ENCODE data around the gene CHN2. TPM values are rescaled to one million over a fixed set of nuclear protein-coding genes. Genes with fewer than 3 reads are reported as not detected.
A peak's percentile ranks its signal among the peaks of the same experiment; 100 is the strongest.
"Not testable (repeated sequence)": the region's sequence is repeated elsewhere in the genome, so short reads cannot be mapped to it uniquely, and the experiment has no call there.

CHN2 gene
- total RNA-seq, 2 donors from 2014 or later = 0.59 TPM; not detected in 1

GRCh38 chr7:29204491-29205272 is 10.1 kb downstream of the CHN2 start:
- DNase-seq (ENCODE audit: low spot score in 2 of 2) (no peak), ATAC-seq (no peak)
- H3K9me3 Mint-ChIP-seq = no peaks in the 10 kb centered on the region
- H3K27ac Mint-ChIP-seq = no peak overlapping the region
- H3K36me3 Mint-ChIP-seq = no peaks in the 10 kb centered on the region

- Mint-ChIP-seq H3K9me3 (no peaks in the 10 kb centered on the region), H3K36me3 (no peaks in the 10 kb centered on the region), H3K27ac (no peak overlapping the region)
- DNase-seq (ENCODE audit: low spot score in 2 of 2) = no peak
- peak; percentile 46 to 48 for ATAC-seq
Observed at GRCh38 chr7:29207162-29207801, 12.7 kb downstream of the CHN2 start.

GRCh38 chr7:29208410-29209250 is 14.1 kb downstream of the CHN2 start:
- no peak for DNase-seq (ENCODE audit: low spot score in 2 of 2)
- peak in 1 of 2 donors; percentile 36 for ATAC-seq
- Mint-ChIP-seq H3K36me3 (no peaks in the 10 kb centered on the region), H3K9me3 (no peaks in the 10 kb centered on the region), H3K27ac (no peak overlapping the region)

GRCh38 chr7:29209745-29210144 is 15.2 kb downstream of the CHN2 start:
- DNase-seq (ENCODE audit: low spot score in 2 of 2) (no peak), ATAC-seq (no peak)
- Mint-ChIP-seq H3K36me3 (no peaks in the 10 kb centered on the region), H3K27ac (no peak overlapping the region), H3K9me3 (no peaks in the 10 kb centered on the region)

- not testable (repeated sequence) for ATAC-seq, H3K27ac Mint-ChIP-seq, H3K9me3 Mint-ChIP-seq
Observed at GRCh38 chr7:29212736-29213135, 18.2 kb downstream of the CHN2 start.

GRCh38 chr7:29214056-29214455 is 19.5 kb downstream of the CHN2 start:
- DNase-seq (ENCODE audit: low spot score in 2 of 2) = no peak
- no peak for ATAC-seq
- Mint-ChIP-seq H3K27ac (no peak overlapping the region), H3K36me3 (no peaks in the 10 kb centered on the region), H3K9me3 (no peaks in the 10 kb centered on the region)

More at GRCh38 chr7:29212736-29213135, 18.2 kb downstream of the CHN2 start:
- not testable (repeated sequence) for H3K36me3 Mint-ChIP-seq; DNase-seq (ENCODE audit: low spot score in 2 of 2)

GRCh38 chr7:29214816-29215215 is 20.2 kb downstream of the CHN2 start:
- ATAC-seq (no peak), DNase-seq (ENCODE audit: low spot score in 2 of 2) (no peak)
- Mint-ChIP-seq H3K27ac (no peak overlapping the region), H3K36me3 (no peaks in the 10 kb centered on the region), H3K9me3 (no peaks in the 10 kb centered on the region)

- Mint-ChIP-seq H3K27ac (no peak overlapping the region), H3K9me3 (no peaks in the 10 kb centered on the region), H3K36me3 (no peaks in the 10 kb centered on the region)
- no peak for ATAC-seq
- DNase-seq (ENCODE audit: low spot score in 2 of 2) = no peak
Observed at GRCh38 chr7:29216128-29216527, 21.6 kb downstream of the CHN2 start.

GRCh38 chr7:29217113-29217512 is 22.5 kb downstream of the CHN2 start:
- H3K36me3 Mint-ChIP-seq = no peaks in the 10 kb centered on the region
- ATAC-seq = no peak
- DNase-seq (ENCODE audit: low spot score in 2 of 2) = no peak

GRCh38 chr7:29224726-29225125 is 30.2 kb downstream of the CHN2 start:
- no peak for ATAC-seq
- no peaks in the 10 kb centered on the region for H3K36me3 Mint-ChIP-seq
- no peak for DNase-seq (ENCODE audit: low spot score in 2 of 2)
- no peak overlapping the region for H3K27ac Mint-ChIP-seq
- H3K9me3 Mint-ChIP-seq = peaks cover 0 to 3% of the 10 kb centered on the region in 2 donors

More at GRCh38 chr7:29217113-29217512, 22.5 kb downstream of the CHN2 start:
- H3K9me3 Mint-ChIP-seq = peaks cover 0 to 3% of the 10 kb centered on the region in 2 donors
- no peak overlapping the region for H3K27ac Mint-ChIP-seq

- ATAC-seq (no peak), DNase-seq (ENCODE audit: low spot score in 2 of 2) (no peak)
- Mint-ChIP-seq H3K27ac (no peak overlapping the region), H3K9me3 (peaks cover 0 to 3% of the 10 kb centered on the region in 2 donors), H3K36me3 (no peaks in the 10 kb centered on the region)
Observed at GRCh38 chr7:29228289-29229011, 33.9 kb downstream of the CHN2 start.

GRCh38 chr7:29229066-29229465 is 34.5 kb downstream of the CHN2 start:
- DNase-seq (ENCODE audit: low spot score in 2 of 2) (no peak), ATAC-seq (no peak)
- Mint-ChIP-seq H3K9me3 (peaks cover 0 to 3% of the 10 kb centered on the region in 2 donors), H3K36me3 (peaks cover 0 to 1% of the 10 kb centered on the region in 2 donors), H3K27ac (no peak overlapping the region)

- no peak overlapping the region for H3K27ac Mint-ChIP-seq
- DNase-seq (ENCODE audit: low spot score in 2 of 2) (no peak), ATAC-seq (no peak)
- H3K36me3 Mint-ChIP-seq = peaks cover 0 to 6% of the 10 kb centered on the region in 2 donors
- H3K9me3 Mint-ChIP-seq = peaks cover 0 to 3% of the 10 kb centered on the region in 2 donors
Observed at GRCh38 chr7:29229946-29230345, 35.4 kb downstream of the CHN2 start.

GRCh38 chr7:29230871-29231345 is 36.3 kb downstream of the CHN2 start:
- DNase-seq (ENCODE audit: low spot score in 2 of 2) (no peak), ATAC-seq (no peak)
- peaks cover 0 to 6% of the 10 kb centered on the region in 2 donors for H3K36me3 Mint-ChIP-seq
- H3K9me3 Mint-ChIP-seq = peaks cover 0 to 3% of the 10 kb centered on the region in 2 donors
- no peak overlapping the region for H3K27ac Mint-ChIP-seq

- ATAC-seq (no peak), DNase-seq (ENCODE audit: low spot score in 2 of 2) (no peak)
- H3K36me3 Mint-ChIP-seq = peaks cover 0 to 6% of the 10 kb centered on the region in 2 donors
- peaks cover 0 to 3% of the 10 kb centered on the region in 2 donors for H3K9me3 Mint-ChIP-seq
- no peak overlapping the region for H3K27ac Mint-ChIP-seq
Observed at GRCh38 chr7:29231671-29232232, 37.2 kb downstream of the CHN2 start.

- peaks cover 0 to 6% of the 10 kb centered on the region in 2 donors for H3K36me3 Mint-ChIP-seq
- ATAC-seq = peak; percentile 50 to 96
- no peak overlapping the region for H3K27ac Mint-ChIP-seq
- peaks cover 0 to 3% of the 10 kb centered on the region in 2 donors for H3K9me3 Mint-ChIP-seq
- no peak for DNase-seq (ENCODE audit: low spot score in 2 of 2)
Observed at GRCh38 chr7:29234438-29234837, 39.9 kb downstream of the CHN2 start.
